IMR-90 (cell line): Measurements from ENCODE around the gene ATP6AP1. TPM values are rescaled to one million over a fixed set of nuclear protein-coding genes. Genes with fewer than 3 reads are reported as not detected.

Source experiments
- ATAC-seq: fragments of 200-7000 bp; cut with Tn5 transposase; 2 replicates; pipeline ENCODE4 v1.9.1; 2020; ENCODE audit warnings: low read depth, mild to moderate bottlenecking, moderate library complexity
- BruUV-seq: library from RNA; stranded (reverse); fragments of 400-500 nt; replicated peaks from 2 replicates; lab custom pipeline; 2021; lab: Mats Ljungman, UMichigan
- CTCF ChIA-PET: fragments of 300-600 bp; formaldehyde crosslinking; extraction: SDS; loops from one replicate; lab custom pipeline; 2021; ENCODE audit warnings: antibody characterized with exemption; lab: Yijun Ruan, JAX
- POLR2A ChIA-PET: fragments of 300-600 bp; sonication (Branson Sonifier 250); formaldehyde crosslinking; loops from one replicate; lab custom pipeline; 2022; ENCODE audit warnings: antibody characterized with exemption; ENCODE audit not compliant: unreplicated experiment; lab: Charles Lee
- DNase-seq: peaks from one replicate; pipeline ENCODE4 v3.0.0; 2013
- H2AFZ ChIP-seq: replicated peaks from 2 replicates; pipeline ENCODE3; 2013; ENCODE audit warnings: low read length, mild to moderate bottlenecking; ENCODE audit not compliant: poor library complexity
- H2AK5ac ChIP-seq: 2 replicates; pipeline ENCODE4 v1.6.1; 2013; ENCODE audit warnings: low read depth, low read length, inconsistent platforms
- H2AK9ac ChIP-seq: replicated peaks from 2 replicates; pipeline ENCODE3; 2013; ENCODE audit warnings: mild to moderate bottlenecking, low read depth, low read length, moderate library complexity; ENCODE audit not compliant: poor library complexity
- H2BK120ac ChIP-seq: 2 replicates; pipeline ENCODE4 v1.6.1; 2013; ENCODE audit warnings: low read depth, low read length, inconsistent platforms
- H2BK15ac ChIP-seq: 3 replicates; pipeline ENCODE4 v1.6.1; 2013; ENCODE audit warnings: low read depth, low read length, inconsistent platforms
- H2BK20ac ChIP-seq: 2 replicates; pipeline ENCODE4 v1.6.1; 2013; ENCODE audit warnings: low read depth, mild to moderate bottlenecking, inconsistent platforms, low read length, moderate library complexity
- H2BK5ac ChIP-seq: 2 replicates; pipeline ENCODE4 v1.6.1; 2013; ENCODE audit warnings: mild to moderate bottlenecking, low read depth, low read length, inconsistent platforms; ENCODE audit not compliant: poor library complexity, severe bottlenecking
- H3K14ac ChIP-seq: replicated peaks from 2 replicates; pipeline ENCODE4 v1.6.1; 2013; ENCODE audit warnings: low read depth, low read length, inconsistent platforms
- H3K18ac ChIP-seq: 2 replicates; pipeline ENCODE4 v1.6.1; 2013; ENCODE audit warnings: low read depth, low read length, control low read depth
- H3K23ac ChIP-seq: 2 replicates; pipeline ENCODE4 v1.6.1; 2013; ENCODE audit warnings: low read depth, low read length, inconsistent platforms
- H3K27ac ChIP-seq: 2 replicates; pipeline ENCODE4 v1.5.1; 2013; ENCODE audit warnings: mild to moderate bottlenecking, control low read depth, low read length; ENCODE audit not compliant: insufficient read depth
- H3K27me3 ChIP-seq: 2 replicates; pipeline ENCODE4 v1.6.1; 2013; ENCODE audit warnings: low read length; ENCODE audit not compliant: control insufficient read depth, insufficient read depth
- H3K36me3 ChIP-seq: 2 replicates; pipeline ENCODE4 v1.6.1; 2013; ENCODE audit warnings: low read length, mixed read lengths; ENCODE audit not compliant: control insufficient read depth, insufficient read depth
- H3K4ac ChIP-seq: 2 replicates; pipeline ENCODE4 v1.6.1; 2013; ENCODE audit warnings: low read depth, low read length, inconsistent platforms
- H3K4me1 ChIP-seq: 2 replicates; pipeline ENCODE4 v1.6.1; 2013; ENCODE audit warnings: low read length, mixed read lengths; ENCODE audit not compliant: control insufficient read depth, insufficient read depth
- H3K4me2 ChIP-seq: 2 replicates; pipeline ENCODE4 v1.6.1; 2013; ENCODE audit warnings: low read depth, mild to moderate bottlenecking, control low read depth, low read length, moderate library complexity
- H3K4me3 ChIP-seq: 2 replicates; pipeline ENCODE4 v1.5.1; 2013; ENCODE audit warnings: low read depth, mild to moderate bottlenecking, control low read depth, low read length, moderate library complexity; ENCODE audit not compliant: insufficient read depth
- H3K56ac ChIP-seq: 2 replicates; pipeline ENCODE4 v1.6.1; 2013; ENCODE audit warnings: low read length, inconsistent platforms; ENCODE audit not compliant: insufficient read depth; ENCODE audit errors: extremely low read depth
- H3K79me1 ChIP-seq, 2 experiments: 2 replicates each; pipeline ENCODE4 v1.6.1; 2013; ENCODE audit warnings: low read length in 2 of 2, inconsistent platforms in 1 of 2, low read depth in 1 of 2
- H3K9ac ChIP-seq: 2 replicates; pipeline ENCODE4 v1.6.1; 2013; ENCODE audit warnings: low read depth, low read length, control low read depth
- H3K9me1 ChIP-seq: 2 replicates; pipeline ENCODE4 v1.6.1; 2013; ENCODE audit warnings: low read length, inconsistent platforms; ENCODE audit not compliant: insufficient read depth
- H3K9me3 ChIP-seq: 2 replicates; pipeline ENCODE4 v1.6.1; 2013; ENCODE audit warnings: low read length; ENCODE audit not compliant: control insufficient read depth, insufficient read depth
- H4K20me1 ChIP-seq: 2 replicates; pipeline ENCODE4 v1.6.1; 2013; ENCODE audit warnings: low read length, inconsistent platforms; ENCODE audit not compliant: insufficient read depth
- H4K5ac ChIP-seq: 2 replicates; pipeline ENCODE4 v1.6.1; 2013; ENCODE audit warnings: mild to moderate bottlenecking, low read depth, low read length, control low read depth
- H4K8ac ChIP-seq, 2 experiments: 2 replicates each; pipeline ENCODE4 v1.6.1; 2013; ENCODE audit warnings: low read depth in 2 of 2, low read length in 2 of 2, control low read depth in 1 of 2, inconsistent platforms in 1 of 2
- H4K91ac ChIP-seq: 2 replicates; pipeline ENCODE4 v1.6.1; 2013; ENCODE audit warnings: low read depth, low read length, inconsistent platforms; ENCODE audit not compliant: insufficient read depth
- BHLHE40 ChIP-seq: fragments of 150-350 bp; IDR thresholded peaks from 2 replicates; pipeline ENCODE4 v1.6.1; 2016; ENCODE audit warnings: mild to moderate bottlenecking, low read depth, low read length
- CEBPB ChIP-seq: IDR thresholded peaks from 2 replicates; pipeline ENCODE4 v1.6.1; 2012; ENCODE audit warnings: low read depth, low read length, improper control_type of control experiment
- CHD1 ChIP-seq: IDR thresholded peaks from 2 replicates; pipeline ENCODE4 v1.6.1; 2012; ENCODE audit warnings: low read depth, low read length, improper control_type of control experiment
- FOS ChIP-seq: fragments of 150-350 bp; IDR thresholded peaks from 2 replicates; pipeline ENCODE4 v1.6.1; 2016; ENCODE audit warnings: low read depth, low read length
- MAFK ChIP-seq: IDR thresholded peaks from 2 replicates; pipeline ENCODE4 v1.6.1; 2012; ENCODE audit warnings: low read depth, low read length, improper control_type of control experiment
- MAZ ChIP-seq: IDR thresholded peaks from 2 replicates; pipeline ENCODE4 v1.6.1; 2012; ENCODE audit warnings: low read depth, mild to moderate bottlenecking, low read length, improper control_type of control experiment, moderate library complexity, borderline replicate concordance
- NFE2L2 ChIP-seq: fragments of 150-350 bp; IDR thresholded peaks from 2 replicates; pipeline ENCODE4 v1.6.1; 2016; ENCODE audit warnings: low read depth, mild to moderate bottlenecking, low read length
- POLR2A ChIP-seq: IDR thresholded peaks from 2 replicates; pipeline ENCODE4 v1.6.1; 2012; ENCODE audit warnings: mild to moderate bottlenecking, low read depth, low read length
- RAD21 ChIP-seq: IDR thresholded peaks from 2 replicates; pipeline ENCODE4 v1.6.1; 2012; ENCODE audit warnings: low read length, improper control_type of control experiment
- SMC3 ChIP-seq: fragments of 150-350 bp; IDR thresholded peaks from 2 replicates; pipeline ENCODE4 v1.6.1; 2016; ENCODE audit warnings: low read depth, mild to moderate bottlenecking, antibody characterized with exemption, low read length, moderate library complexity
- WGBS, 2 experiments: methylation state at CpG; one replicate each; pipeline versions ENCODE4 v1.1.5 to v1.1.7; 2013; ENCODE audit warnings: missing lambda C conversion rate in 2 of 2; ENCODE audit not compliant: insufficient read length in 1 of 2; ENCODE audit errors: extremely low coverage in 2 of 2; 5-methylcytosine and 5-hydroxymethylcytosine counted together
- dilution Hi-C: fragments of 300-500 bp; cut with HindIII; formaldehyde crosslinking; loops from one replicate; pipeline ENCODE4 v1.14.3; 2018; ENCODE audit warnings: low sequenced_read_pairs; ENCODE audit not compliant: unreplicated experiment
- in situ Hi-C: fragments of 300-500 bp; cut with MboI; formaldehyde crosslinking; loops from 3 replicates; pipeline ENCODE4 v1.14.3; 2019; ENCODE audit warnings: low sequenced_read_pairs, inconsistent platforms, mixed read lengths
- intact Hi-C: fragments of 100-400 bp; cut with micrococcal nuclease; formaldehyde crosslinking; loops from 2 replicates; pipeline ENCODE4 v1.10.0; 2022
- polyA plus RNA-seq, 3 experiments: library from polyadenylated mRNA; depleted of rRNA; stranded (reverse); fragments of >200 nt; gene quantifications; 2 replicates each; pipeline ENCODE4 v1.2.3, GENCODE V29; 2012; ENCODE audit warnings: low replicate concordance in 1 of 3
- total RNA-seq: library from RNA; depleted of rRNA; stranded (reverse); fragments of >200 nt; gene quantifications from 2 replicates; pipeline ENCODE4 v1.2.3, GENCODE V29; 2012
- TF ChIP-seq, protein P1 (sequence below): fragments of 150-350 bp; IDR thresholded peaks from 2 replicates; pipeline ENCODE4 v1.6.1; 2016; ENCODE audit warnings: low read depth, mild to moderate bottlenecking, low read length, moderate library complexity, borderline replicate concordance
- TF ChIP-seq, protein P2 (sequence below): conservative IDR thresholded peaks from 2 replicates; pipeline ENCODE4 v1.5.1; 2012; ENCODE audit warnings: mild to moderate bottlenecking, low read depth, low read length, improper control_type of control experiment
- TF ChIP-seq, protein P3 (sequence below): fragments of 150-350 bp; IDR thresholded peaks from 2 replicates; pipeline ENCODE4 v1.6.1; 2017; ENCODE audit warnings: mild to moderate bottlenecking, antibody characterized with exemption, low read length, low read depth

ATP6AP1 gene
- total and polyA plus RNA-seq, 2 of the 4 experiments (the other 2 are of a cell fraction): 13.8 to 96.7 TPM

DNA sequence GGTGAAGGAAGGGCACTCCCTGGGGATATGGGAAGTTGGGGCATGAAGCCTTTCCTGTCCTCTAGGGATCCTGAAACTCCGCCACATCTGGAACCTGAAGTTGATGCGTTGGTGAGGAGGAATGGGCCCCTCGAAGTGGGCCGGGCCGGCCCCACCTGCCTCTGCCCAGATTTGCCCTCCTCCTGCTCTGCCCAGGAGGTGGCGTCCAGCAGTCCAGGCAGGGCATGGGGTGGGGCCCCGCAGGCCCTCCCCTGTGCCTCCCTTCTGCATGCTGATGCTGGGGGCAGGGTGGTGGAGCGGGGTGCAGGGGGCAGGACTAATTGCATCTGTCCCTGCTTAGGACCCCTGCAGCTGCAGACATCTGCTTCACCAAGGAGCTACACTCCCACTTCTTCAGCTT lies 15.3 kb upstream of the ATP6AP1 start:
- ChIA-PET CTCF (no interaction called here), POLR2A (no interaction called here)
- Histone ChIP-seq H3K79me1 (peaks cover 5 to 25% of the 10 kb centered on the region in 2 experiments; a peak in 3 of 4 replicates), H3K18ac (no peak overlapping the region), H3K9me3 (no peaks in the 10 kb centered on the region), H4K5ac (no peak overlapping the region), H3K4me1 (peaks cover 4% of the 10 kb centered on the region), H3K23ac (no peak overlapping the region), H2BK15ac (no peak overlapping the region), H4K20me1 (no peaks in the 10 kb centered on the region), H2AK5ac (no peak overlapping the region), H3K9ac (no peak overlapping the region), H3K4me2 (no peak overlapping the region), H4K8ac (no peak overlapping the region), H3K27me3 (no peaks in the 10 kb centered on the region), H4K91ac (no peak overlapping the region), H2AK9ac (peak overlapping the region; percentile 75), H2BK5ac (no peak overlapping the region), H3K14ac (no peak overlapping the region), H3K9me1 (peaks cover 3% of the 10 kb centered on the region; the same call in 1 of the 2 replicates), H3K4me3 (no peak overlapping the region), H3K4ac (no peak overlapping the region), H2BK20ac (no peak overlapping the region), H3K56ac (no peak overlapping the region), H2BK120ac (no peak overlapping the region), H3K27ac (no peak overlapping the region), H2AFZ (peak overlapping the region; percentile 19), H3K36me3 (peaks cover 5% of the 10 kb centered on the region)
- ATAC-seq (no peak), DNase-seq (no peak)
- intact Hi-C loops (loop anchor here (5.0 kb wide), 1 partner anchor 119 kb away; no protein-coding TSS in a partner anchor), in situ Hi-C loops (no loop called here), dilution Hi-C loops (no loop called here)
- BruUV-seq: no TSS peak
- TF ChIP-seq, protein P1, sequence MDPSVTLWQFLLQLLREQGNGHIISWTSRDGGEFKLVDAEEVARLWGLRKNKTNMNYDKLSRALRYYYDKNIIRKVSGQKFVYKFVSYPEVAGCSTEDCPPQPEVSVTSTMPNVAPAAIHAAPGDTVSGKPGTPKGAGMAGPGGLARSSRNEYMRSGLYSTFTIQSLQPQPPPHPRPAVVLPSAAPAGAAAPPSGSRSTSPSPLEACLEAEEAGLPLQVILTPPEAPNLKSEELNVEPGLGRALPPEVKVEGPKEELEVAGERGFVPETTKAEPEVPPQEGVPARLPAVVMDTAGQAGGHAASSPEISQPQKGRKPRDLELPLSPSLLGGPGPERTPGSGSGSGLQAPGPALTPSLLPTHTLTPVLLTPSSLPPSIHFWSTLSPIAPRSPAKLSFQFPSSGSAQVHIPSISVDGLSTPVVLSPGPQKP: no peak
- TF ChIP-seq MAZ (no peak), CEBPB (no peak), POLR2A (no peak), RAD21 (no peak), SMC3 (no peak), FOS (no peak), NFE2L2 (no peak), BHLHE40 (no peak), MAFK (no peak), CHD1 (no peak)
- TF ChIP-seq, protein P2, sequence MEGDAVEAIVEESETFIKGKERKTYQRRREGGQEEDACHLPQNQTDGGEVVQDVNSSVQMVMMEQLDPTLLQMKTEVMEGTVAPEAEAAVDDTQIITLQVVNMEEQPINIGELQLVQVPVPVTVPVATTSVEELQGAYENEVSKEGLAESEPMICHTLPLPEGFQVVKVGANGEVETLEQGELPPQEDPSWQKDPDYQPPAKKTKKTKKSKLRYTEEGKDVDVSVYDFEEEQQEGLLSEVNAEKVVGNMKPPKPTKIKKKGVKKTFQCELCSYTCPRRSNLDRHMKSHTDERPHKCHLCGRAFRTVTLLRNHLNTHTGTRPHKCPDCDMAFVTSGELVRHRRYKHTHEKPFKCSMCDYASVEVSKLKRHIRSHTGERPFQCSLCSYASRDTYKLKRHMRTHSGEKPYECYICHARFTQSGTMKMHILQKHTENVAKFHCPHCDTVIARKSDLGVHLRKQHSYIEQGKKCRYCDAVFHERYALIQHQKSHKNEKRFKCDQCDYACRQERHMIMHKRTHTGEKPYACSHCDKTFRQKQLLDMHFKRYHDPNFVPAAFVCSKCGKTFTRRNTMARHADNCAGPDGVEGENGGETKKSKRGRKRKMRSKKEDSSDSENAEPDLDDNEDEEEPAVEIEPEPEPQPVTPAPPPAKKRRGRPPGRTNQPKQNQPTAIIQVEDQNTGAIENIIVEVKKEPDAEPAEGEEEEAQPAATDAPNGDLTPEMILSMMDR: no peak
- TF ChIP-seq, protein P3, sequence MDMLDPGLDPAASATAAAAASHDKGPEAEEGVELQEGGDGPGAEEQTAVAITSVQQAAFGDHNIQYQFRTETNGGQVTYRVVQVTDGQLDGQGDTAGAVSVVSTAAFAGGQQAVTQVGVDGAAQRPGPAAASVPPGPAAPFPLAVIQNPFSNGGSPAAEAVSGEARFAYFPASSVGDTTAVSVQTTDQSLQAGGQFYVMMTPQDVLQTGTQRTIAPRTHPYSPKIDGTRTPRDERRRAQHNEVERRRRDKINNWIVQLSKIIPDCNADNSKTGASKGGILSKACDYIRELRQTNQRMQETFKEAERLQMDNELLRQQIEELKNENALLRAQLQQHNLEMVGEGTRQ: no peak
- 85% methylated on average over 2 of the region's 8 CpGs; no CpG with 5 or more reads in 1 of the 2 experiments for WGBS, 2 experiments
